Central memory CD4-positive, alpha-beta T cell (primary cell): ENCODE data around the gene SIVA1.

Experiments
- DNase-seq: peaks from one replicate; pipeline ENCODE4 v3.0.0; 2022

SIVA1 gene

DNA sequence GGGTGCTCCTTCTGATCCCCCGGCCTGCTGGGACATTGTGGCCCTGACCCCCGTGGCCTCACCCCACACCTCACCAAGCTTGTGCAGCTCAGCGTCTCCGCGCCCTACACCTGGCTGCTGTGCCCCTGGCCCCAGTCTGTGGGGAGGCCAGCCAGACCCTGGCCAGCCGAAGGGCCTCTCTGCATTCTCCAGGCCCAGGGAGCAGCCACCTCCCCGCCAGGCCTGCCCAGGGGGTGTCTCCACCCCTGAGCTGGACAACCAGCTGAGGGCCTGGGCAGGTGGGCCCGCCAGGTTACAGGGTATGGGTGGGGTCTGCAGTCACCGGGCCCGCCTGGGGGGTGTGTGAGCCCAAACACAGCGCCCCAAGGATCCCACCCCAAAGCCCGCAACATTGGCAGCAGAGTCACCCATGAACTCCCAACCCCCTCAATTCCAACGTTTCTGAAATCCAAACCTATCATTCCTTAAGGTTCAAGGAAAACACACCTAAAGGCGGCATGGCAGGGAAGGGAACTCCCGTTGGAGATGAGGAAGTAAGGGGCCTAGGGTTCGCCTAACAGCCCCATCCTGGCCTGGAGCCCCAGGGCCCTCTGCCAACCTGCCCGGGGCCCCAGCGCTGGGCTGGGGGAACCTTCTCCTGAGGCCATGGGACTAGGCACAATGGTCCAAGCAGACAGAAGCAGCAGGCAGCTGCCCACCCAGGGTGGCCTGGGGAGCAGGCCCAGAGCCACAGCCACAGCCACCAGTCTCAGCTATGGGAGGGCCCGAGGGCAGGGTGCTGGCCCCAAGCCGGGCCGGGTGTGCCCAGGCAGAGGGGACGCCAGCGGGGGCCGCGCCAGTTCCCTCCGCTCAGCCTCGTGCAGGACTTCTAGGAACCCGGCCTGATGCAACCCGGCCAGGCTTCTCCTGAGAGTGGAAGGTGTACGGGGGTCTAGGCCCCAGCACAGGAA lies 34.1 kb downstream of the SIVA1 start:
- DNase-seq: no peak

- DNase-seq: no peak
These were observed 34.8 kb downstream of the SIVA1 start for GRCh38 chr14:104787736-104788135.

- DNase-seq: no peak
These were observed 35.3 kb downstream of the SIVA1 start for GRCh38 chr14:104788161-104788818.

DNA sequence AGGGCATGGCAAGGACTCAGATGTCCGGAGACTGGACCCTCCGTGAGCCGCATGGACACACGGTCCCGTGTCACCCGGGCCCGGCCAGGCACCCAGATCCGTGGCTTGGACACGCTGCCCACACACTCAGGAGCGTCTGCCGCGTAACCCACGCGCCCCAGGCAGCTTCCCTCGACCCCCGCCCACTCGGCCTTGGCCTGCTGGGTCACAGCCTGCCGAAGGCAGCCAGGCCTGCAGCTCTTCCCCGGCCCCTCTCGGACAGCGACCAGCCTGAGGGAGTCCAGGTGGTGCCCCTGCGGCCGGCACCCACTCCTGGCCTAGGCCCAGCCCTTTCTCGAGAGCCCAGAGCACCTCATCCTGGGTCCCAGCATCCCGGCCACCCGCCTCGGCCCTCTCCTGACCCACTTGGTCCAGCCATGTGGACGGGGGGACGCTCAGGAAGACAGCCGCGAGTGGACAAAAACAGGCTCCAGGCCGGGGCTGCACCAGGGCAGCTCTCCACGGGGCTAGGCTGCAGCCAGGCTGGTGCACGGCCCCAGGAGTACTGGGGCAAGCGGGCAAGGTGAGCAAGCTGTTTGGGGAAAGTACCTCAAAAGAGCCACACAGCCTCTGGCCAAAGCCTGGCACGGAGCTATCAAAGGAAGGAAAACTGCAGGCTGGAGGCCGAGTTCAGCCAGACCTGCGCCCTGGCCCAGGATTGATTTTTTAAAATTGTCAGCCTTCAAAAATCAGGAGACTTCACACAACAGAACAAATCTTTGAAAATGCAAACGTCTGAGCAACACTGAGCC lies 36.1 kb downstream of the SIVA1 start:
- DNase-seq: no peak

GRCh38 chr14:104789752-104790743 lies 37.1 kb downstream of the SIVA1 start:
- DNase-seq: no peak

GRCh38 chr14:104791425-104791824 lies 38.5 kb downstream of the SIVA1 start:
- DNase-seq: no peak

GRCh38 chr14:104792101-104792884 lies 39.3 kb downstream of the SIVA1 start:
- no peak for DNase-seq

DNA sequence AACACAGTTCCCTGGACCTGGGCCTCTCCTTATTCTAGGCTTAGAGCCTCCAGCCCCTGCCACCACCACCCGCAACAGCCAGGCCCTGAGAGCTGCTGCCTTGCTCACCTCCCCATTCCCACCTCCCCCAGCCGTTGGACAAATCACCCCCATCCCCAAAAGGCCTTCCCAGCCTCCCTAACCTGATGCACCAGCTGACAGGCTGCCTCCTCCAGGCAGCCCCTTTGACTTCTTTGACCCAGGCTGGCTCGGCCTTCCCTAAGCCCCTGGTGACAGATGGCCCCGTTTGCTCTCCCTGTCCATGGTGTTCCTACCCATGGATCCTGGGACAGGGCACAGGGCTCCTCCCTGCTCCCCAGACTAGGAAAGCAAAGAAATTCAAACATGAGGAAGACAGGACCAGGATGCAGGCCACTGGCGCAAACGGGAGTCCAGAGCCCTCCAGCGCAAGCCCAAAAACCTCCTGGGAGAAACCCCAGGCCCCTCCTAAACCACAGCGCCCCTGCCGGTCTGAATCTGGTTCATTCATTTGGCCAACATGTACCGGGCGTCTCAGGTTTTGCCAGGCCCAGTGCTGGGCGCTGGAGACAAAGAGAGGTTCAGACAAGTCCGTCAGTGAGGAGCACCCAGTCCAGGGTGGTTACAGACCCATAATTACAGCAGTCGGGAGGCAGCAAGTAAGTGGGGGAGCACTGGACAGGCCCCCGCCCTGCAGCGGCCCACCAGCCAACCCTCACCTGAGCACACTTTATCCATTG lies 40.2 kb downstream of the SIVA1 start:
- no peak for DNase-seq

DNA sequence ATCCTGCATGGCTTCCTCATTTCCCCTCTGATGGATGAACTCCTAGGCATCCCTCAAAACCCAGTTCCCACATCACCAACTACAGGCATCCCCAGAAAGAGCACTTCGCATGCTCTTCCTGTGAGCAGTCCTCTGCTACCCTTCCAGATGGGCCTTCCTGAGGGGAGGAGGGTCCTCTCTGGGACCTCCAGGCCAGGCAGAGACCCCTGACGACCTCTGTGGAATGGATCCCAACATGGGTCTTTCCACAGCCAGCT lies 40.7 kb downstream of the SIVA1 start:
- no peak for DNase-seq

GRCh38 chr14:104794099-104794498 lies 41.2 kb downstream of the SIVA1 start:
- no peak for DNase-seq

- no peak for DNase-seq
These were observed 41.7 kb downstream of the SIVA1 start for GRCh38 chr14:104794631-104794992.

GRCh38 chr14:104794993-104795780 lies 42.2 kb downstream of the SIVA1 start, which contains the start of gene AKT1:
TSS of gene AKT1 (minus strand) at chr14:104795748. CDS start at chr14:104792643, 3,105 bp downstream.
- no peak for DNase-seq

GRCh38 chr14:104795781-104796686 lies 43.1 kb downstream of the SIVA1 start:
- peak; percentile 39 for DNase-seq

DNA sequence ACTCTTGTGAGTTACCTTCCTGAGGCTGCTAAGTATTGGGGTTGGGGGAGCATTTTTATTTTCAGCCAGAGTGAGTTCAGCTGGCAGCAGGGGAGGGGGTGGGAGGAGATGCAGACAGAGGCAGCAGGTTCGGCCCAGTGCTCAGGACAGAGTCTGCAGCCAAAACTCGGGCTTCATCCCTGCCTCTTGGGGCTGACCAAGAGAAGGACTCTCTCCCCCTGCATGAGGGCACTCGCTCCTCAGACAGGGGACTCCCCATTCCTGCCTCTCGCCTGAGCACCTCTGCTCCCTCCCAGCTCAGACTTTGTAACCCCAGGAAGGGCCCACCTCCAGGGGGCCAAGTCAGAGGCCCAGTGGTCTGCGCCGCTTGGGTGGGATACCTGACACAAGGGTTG lies 43.7 kb downstream of the SIVA1 start:
- DNase-seq: no peak

- no peak for DNase-seq
These were observed 44.4 kb downstream of the SIVA1 start for GRCh38 chr14:104797115-104798044.

- DNase-seq: no peak
These were observed 45.6 kb downstream of the SIVA1 start for GRCh38 chr14:104798300-104799243.
